GM19324 (cell line): ENCODE data around the gene FEM1C.
"Not testable (repeated sequence)": the region's sequence is repeated elsewhere in the genome, so short reads cannot be mapped to it uniquely, and the experiment has no call there.

Experiments
- ATAC-seq: cut with Tn5 transposase; IDR thresholded peaks from one replicate; pipeline ENCODE4 v1.9.1; 2021; ENCODE audit warnings: mild to moderate bottlenecking, moderate library complexity; ENCODE audit not compliant: unreplicated experiment, low FRiP score

Gene FEM1C

DNA sequence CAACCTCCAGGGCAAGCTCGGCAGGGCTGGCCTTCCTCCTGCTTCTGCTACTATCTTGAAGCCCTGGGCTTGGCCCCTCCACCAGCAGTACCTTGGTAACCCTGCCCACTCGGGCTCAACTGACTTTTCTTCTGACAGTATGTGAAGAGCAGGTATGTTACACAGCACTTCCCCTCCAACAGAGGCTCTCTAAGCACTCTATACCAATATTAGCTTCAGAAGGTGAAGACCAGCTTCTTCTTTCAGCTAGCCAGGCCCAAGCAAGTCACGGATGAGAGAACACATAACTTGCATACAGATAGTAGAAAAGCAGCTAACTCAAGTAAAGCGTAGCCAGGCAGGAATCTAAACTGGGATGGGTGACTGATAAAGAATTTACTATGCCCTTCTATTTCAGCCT is 64.3 kb downstream of the FEM1C start:
- ATAC-seq: no peak

DNA sequence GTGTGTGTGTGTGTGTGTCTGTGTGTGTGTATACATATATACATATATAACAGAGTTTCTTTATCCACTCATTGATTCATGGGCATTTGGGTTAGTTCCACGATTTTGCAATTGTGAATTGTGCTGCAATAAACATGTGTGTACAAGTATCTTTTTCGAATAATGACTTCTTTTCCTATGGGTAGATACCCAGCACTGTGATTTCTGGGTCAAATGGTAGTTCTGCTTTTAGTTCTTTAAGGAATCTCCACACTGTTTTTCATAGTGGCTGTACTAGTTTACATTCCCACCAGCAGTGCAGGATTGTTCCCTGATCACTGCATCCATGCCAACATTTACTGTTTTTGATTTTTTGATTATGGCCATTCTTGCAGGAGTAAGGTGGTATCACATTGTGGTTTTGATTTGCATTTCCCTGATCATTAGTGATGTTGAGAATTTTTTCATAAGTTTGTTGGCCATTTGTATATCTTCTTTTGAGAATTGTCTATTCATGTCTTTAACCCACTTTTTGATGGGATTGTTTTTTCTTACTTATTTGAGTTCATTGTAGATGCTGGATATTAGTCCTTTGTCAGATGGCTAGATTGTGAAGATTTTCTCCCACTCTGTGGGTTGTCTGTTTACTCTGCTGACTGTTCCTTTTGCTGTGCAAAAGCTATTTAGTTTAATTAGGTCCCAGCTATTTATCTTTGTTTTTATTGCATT is 65.3 kb downstream of the FEM1C start:
- not testable (repeated sequence) for ATAC-seq

DNA sequence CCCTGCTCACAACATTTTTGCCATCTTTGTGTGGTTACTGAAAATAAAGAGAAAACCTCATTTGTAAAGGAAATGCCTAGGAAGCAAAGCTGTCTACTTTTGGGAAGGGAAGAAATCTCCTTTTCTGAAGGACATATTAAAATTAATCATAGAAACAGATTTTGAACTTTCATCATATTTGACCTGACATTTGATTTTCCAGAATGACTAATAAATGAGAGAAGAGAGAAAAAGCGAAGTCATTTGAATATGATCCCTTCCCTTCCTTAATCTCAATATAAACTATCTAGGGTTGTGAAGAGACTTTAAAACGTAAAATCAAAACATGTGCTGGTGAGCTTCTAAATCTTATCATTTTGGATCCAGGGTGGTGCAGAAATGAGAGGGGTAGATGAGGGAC is 66.3 kb downstream of the FEM1C start:
- ATAC-seq: no peak

GRCh38 chr5:115477581-115477980 is 67.0 kb downstream of the FEM1C start:
- no peak for ATAC-seq

- no peak for ATAC-seq
Observed at GRCh38 chr5:115475788-115476187, 68.8 kb downstream of the FEM1C start.

DNA sequence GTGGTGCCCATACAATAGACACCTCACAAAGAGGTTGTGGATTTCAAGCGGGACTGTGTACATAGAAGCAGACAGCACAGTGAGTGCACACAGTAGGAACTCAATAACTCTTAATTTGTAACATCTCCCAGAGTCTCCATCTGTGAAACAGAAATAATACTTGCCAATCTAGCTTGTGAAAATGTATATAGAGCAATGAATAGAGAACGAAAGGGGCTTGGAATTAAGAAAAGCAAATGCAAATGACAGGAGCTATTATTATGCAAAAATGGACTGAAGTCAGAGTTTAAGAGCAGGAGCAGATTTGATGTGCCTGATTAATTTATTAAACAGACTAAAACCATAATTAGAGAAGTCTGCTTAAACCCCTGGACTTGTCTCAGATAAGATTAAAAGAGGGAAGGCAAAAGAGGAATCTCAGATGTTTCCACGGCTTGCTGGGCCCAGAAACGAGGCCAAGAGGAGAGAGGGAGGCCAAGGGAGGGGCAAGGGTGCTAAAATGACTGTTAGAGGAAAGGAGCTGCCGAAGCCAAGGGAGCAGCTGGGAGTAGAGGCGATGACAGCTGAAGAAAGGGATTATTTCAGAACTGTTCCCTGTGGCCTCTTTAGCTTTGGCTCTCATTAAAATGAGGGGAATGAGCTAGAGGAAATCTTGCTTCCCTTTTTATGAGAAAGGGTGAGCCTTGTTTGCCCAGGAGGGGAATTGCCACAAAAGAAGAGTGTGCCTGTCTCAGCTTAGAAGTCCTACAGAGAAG is 72.1 kb downstream of the FEM1C start:
- ATAC-seq: no peak

- ATAC-seq: no peak
Observed at GRCh38 chr5:115471345-115472063, 73.1 kb downstream of the FEM1C start.

DNA sequence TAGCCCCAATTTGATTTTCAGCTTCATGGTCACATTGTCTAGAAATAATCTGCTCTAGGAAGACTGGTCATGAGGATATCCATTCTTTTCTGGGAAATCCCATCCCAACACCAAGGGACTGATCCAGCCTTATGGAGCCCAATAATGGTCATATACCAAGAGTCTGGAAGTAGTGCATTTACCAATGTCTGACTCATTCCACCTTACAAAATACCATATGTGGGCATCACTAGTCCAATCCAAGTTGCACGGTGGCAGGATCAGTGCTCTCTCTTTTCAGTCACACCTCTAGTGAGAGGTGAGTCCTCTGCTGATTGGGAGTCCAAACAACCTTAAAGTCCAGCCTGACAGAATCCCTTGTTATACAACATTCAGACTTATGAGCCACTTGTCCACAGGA is 73.7 kb downstream of the FEM1C start:
- ATAC-seq: no peak
